HG03342 (cell line): ENCODE data around the gene NOBOX.
"Not testable (repeated sequence)": the region's sequence is repeated elsewhere in the genome, so short reads cannot be mapped to it uniquely, and the experiment has no call there.

ENCODE experiments used
- ATAC-seq: cut with Tn5 transposase; IDR thresholded peaks from one replicate; pipeline ENCODE4 v1.9.1; 2021; ENCODE audit warnings: mild to moderate bottlenecking, moderate library complexity; ENCODE audit not compliant: unreplicated experiment

The NOBOX gene

GRCh38 chr7:144403649-144404061 is at the start of gene NOBOX:
NOBOX (minus strand) TSS chr7:144403693.
- ATAC-seq: no peak

- ATAC-seq: peak; percentile 90
Observed at GRCh38 chr7:144452064-144452463, 48.6 kb upstream of the NOBOX start.

GRCh38 chr7:144445590-144445989 is 42.1 kb upstream of the NOBOX start:
- no peak for ATAC-seq

GRCh38 chr7:144439717-144440205 is 36.3 kb upstream of the NOBOX start:
- no peak for ATAC-seq

- no peak for ATAC-seq
Observed at GRCh38 chr7:144438759-144439158, 35.3 kb upstream of the NOBOX start.

- ATAC-seq: peak; percentile 72
Observed at GRCh38 chr7:144437370-144438191, 34.1 kb upstream of the NOBOX start.

GRCh38 chr7:144436500-144436899 is 33.0 kb upstream of the NOBOX start:
- no peak for ATAC-seq

- ATAC-seq: no peak
Observed at GRCh38 chr7:144428431-144428830, 24.9 kb upstream of the NOBOX start.

GRCh38 chr7:144427539-144427938 is 24.0 kb upstream of the NOBOX start:
- ATAC-seq: not testable (repeated sequence)

GRCh38 chr7:144418931-144419330 is 15.4 kb upstream of the NOBOX start:
- not testable (repeated sequence) for ATAC-seq

GRCh38 chr7:144416341-144416740 is 12.8 kb upstream of the NOBOX start:
- no peak for ATAC-seq

- ATAC-seq: no peak
Observed at GRCh38 chr7:144415858-144416257, 12.4 kb upstream of the NOBOX start.

GRCh38 chr7:144414815-144415214 is 11.3 kb upstream of the NOBOX start:
- ATAC-seq: no peak

- ATAC-seq: no peak
Observed at GRCh38 chr7:144410441-144410840, 6.9 kb upstream of the NOBOX start.

GRCh38 chr7:144408121-144408520 is 4.6 kb upstream of the NOBOX start:
- no peak for ATAC-seq

GRCh38 chr7:144407266-144407931 is 3.9 kb upstream of the NOBOX start:
- no peak for ATAC-seq

GRCh38 chr7:144404946-144405345 is 1.5 kb upstream of the NOBOX start:
- ATAC-seq: no peak

GRCh38 chr7:144403102-144403501 is 391 bp downstream of the NOBOX start:
- no peak for ATAC-seq

GRCh38 chr7:144401490-144401889 is 2.0 kb downstream of the NOBOX start:
- no peak for ATAC-seq

GRCh38 chr7:144399946-144400345 is 3.5 kb downstream of the NOBOX start:
- ATAC-seq: no peak

GRCh38 chr7:144398911-144399310 is 4.6 kb downstream of the NOBOX start:
- no peak for ATAC-seq

- no peak for ATAC-seq
Observed at GRCh38 chr7:144398291-144398690, 5.2 kb downstream of the NOBOX start.
